Motor neuron (in vitro differentiated cells): ENCODE results near the gene ALDH1A1. TPM values are rescaled to one million over a fixed set of nuclear protein-coding genes. Genes with fewer than 3 reads are reported as not detected.
A peak's percentile ranks its signal among the peaks of the same experiment; 100 is the strongest.
"Not testable (repeated sequence)": the region's sequence is repeated elsewhere in the genome, so short reads cannot be mapped to it uniquely, and the experiment has no call there.

Source experiments
- ATAC-seq, 8 experiments: fragments of 200-7000 bp; cut with Tn5 transposase; replicated peaks in 6 of 8; 2 replicates each; pipeline ENCODE4 v1.8.0; 2021; ENCODE audit warnings: mild to moderate bottlenecking in 8 of 8, moderate library complexity in 8 of 8
- H3K27ac ChIP-seq, 2 donors: fragments of 250-450 bp; sonication (Bioruptor Pico); 2 replicates each; pipeline ENCODE4 v1.9.0; 2021; ENCODE audit warnings: antibody characterized with exemption in 2 of 2, mild to moderate bottlenecking in 2 of 2, moderate library complexity in 1 of 2
- H3K4me1 ChIP-seq, 2 donors: fragments of 250-450 bp; sonication (Bioruptor Pico); replicated peaks in 1 of 2; 2 replicates each; pipeline ENCODE4 v1.6.1; 2021; ENCODE audit warnings: antibody characterized with exemption in 2 of 2, mild to moderate bottlenecking in 2 of 2, moderate library complexity in 1 of 2
- H3K4me3 ChIP-seq, 5 donors: fragments of 250-450 bp; sonication (Bioruptor Pico); 2 replicates each; pipeline ENCODE4 v1.9.0; 2021; ENCODE audit warnings: antibody characterized with exemption in 5 of 5, mild to moderate bottlenecking in 5 of 5, moderate library complexity in 4 of 5
- WGBS, 10 experiments: fragments of 450-650 bp; shearing (Covaris generic); methylation state at CpG; one replicate each; pipeline ENCODE4 v1.0.0; 2022; 5-methylcytosine and 5-hydroxymethylcytosine counted together
- in situ Hi-C, 9 experiments: fragments of 400-800 bp; cut with MboI; loops; one replicate each; pipeline ENCODE4 v1.15.0; 2021; ENCODE audit warnings: low sequenced_read_pairs in 9 of 9, low pct_unique_long_range_greater_than_20kb in 2 of 9; ENCODE audit not compliant: unreplicated experiment in 9 of 9
- total RNA-seq, 8 experiments: library from RNA; unstranded; fragments of 300-600 nt; gene quantifications; 2 replicates each; pipeline versions ENCODE4 v1.2.3 to v1.2.4, GENCODE V29; 2022

Gene ALDH1A1
- total RNA-seq, 8 experiments from 2014 or later: 0.14 to 7.8 (median 0.31) TPM; not detected in 3

DNA sequence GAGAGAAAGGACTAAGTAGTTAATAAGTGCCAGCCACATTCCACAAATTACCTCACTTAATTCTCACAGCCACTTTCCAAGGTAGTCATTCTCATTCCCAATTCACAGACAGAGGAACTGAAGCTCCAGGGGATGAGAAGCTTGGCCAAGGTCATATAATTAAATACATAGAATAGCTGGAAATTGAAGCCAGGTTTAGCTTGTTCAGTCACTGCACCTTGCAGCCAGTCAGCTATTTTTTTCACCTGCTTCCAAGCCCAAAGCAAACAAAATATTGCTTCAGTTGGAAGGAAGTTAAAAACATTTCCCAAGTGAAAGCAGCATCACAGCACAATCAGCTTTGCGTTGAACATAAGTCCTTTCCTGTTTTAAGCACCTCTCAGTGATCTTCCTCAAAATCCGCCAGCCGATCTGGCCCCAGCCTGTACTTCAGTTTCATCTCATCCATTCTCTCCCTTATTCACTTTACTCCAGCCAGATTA is 4.8 kb downstream of the ALDH1A1 start:
- no peak for ATAC-seq
- in situ Hi-C loops: no loop called here
- H3K27ac ChIP-seq: no peak overlapping the region
- 73 to 100% (median 89%) methylated on average over 3 of the region's 3 CpGs; no CpG with 5 or more reads in 3 of the 10 experiments for WGBS, 10 experiments
- no peaks in the 10 kb centered on the region for H3K4me1 ChIP-seq
- no peak overlapping the region for H3K4me3 ChIP-seq

DNA sequence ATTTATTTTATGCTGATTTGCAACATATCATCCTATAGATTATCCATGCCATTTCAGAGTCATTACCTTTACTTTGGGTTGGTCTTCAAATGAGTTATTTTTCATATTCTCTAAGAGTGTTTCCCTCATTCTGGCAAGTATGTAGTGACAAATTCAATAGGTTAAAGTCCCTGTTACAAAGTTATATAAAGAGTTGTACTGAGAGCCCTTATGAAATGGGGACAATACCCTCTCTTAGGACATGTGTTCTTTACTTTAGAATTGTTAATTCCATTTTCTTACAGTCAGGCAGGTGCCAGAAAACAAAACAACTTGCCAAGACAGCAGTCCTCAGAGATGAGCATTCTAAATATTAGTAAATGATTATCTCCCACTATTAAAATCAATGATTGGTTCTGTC is 6.0 kb downstream of the ALDH1A1 start:
- no peak overlapping the region for H3K27ac ChIP-seq
- ATAC-seq: no peak
- H3K4me1 ChIP-seq: no peaks in the 10 kb centered on the region
- in situ Hi-C loops: no loop called here
- no peak overlapping the region for H3K4me3 ChIP-seq

DNA sequence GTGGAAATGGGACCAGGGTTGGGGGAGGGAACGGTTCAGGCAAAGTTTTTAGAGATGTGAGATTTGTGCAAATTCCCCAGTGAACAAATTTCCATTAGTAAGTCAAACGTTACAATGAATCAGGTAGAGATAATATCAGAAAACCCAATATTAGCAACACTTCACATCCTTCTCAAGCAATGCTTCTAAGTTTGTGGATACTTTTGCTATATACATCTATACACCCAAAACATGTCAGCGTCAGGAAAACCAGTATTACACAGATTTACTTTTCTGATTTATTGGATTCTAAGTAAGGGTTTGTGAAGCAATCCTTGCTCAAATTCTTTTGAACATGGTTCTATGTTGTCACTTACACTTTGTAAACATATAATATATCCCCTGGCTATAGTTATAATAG is 6.5 kb downstream of the ALDH1A1 start:
- Histone ChIP-seq H3K4me3 (no peak overlapping the region), H3K27ac (no peak overlapping the region), H3K4me1 (no peaks in the 10 kb centered on the region)
- ATAC-seq: no peak
- WGBS, 10 experiments: 67 to 100% (median 93%) methylated on average over 1 to 3 of the region's 3 CpGs; no CpG with 5 or more reads in 2 of the 10 experiments
- in situ Hi-C loops: no loop called here

DNA sequence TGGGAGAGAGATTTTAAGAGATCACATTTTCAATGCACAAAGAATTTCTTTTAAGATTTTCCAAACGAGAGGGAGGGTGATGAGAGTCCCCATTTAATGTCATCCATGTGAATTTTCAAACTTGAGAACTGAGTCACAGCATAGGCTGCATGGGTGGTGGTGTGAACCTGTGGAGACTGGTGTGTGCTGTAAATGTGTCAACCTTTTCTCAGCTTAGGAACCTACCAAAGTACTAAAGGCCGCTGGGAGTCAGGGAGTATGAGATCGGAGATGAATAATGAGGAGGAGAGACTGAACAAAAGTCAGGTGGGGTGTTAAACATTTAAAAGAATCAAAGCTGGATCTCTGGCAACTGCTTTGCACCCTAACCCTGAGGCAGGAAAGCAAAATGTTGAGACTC is 7.5 kb downstream of the ALDH1A1 start:
- in situ Hi-C loops: no loop called here
- WGBS, 10 experiments: 26 to 100% (median 67%) methylated on average over 1 to 3 of the region's 3 CpGs; no CpG with 5 or more reads in 1 of the 10 experiments
- H3K27ac ChIP-seq: no peak overlapping the region
- H3K4me1 ChIP-seq: no peaks in the 10 kb centered on the region
- no peak overlapping the region for H3K4me3 ChIP-seq
- no peak for ATAC-seq

DNA sequence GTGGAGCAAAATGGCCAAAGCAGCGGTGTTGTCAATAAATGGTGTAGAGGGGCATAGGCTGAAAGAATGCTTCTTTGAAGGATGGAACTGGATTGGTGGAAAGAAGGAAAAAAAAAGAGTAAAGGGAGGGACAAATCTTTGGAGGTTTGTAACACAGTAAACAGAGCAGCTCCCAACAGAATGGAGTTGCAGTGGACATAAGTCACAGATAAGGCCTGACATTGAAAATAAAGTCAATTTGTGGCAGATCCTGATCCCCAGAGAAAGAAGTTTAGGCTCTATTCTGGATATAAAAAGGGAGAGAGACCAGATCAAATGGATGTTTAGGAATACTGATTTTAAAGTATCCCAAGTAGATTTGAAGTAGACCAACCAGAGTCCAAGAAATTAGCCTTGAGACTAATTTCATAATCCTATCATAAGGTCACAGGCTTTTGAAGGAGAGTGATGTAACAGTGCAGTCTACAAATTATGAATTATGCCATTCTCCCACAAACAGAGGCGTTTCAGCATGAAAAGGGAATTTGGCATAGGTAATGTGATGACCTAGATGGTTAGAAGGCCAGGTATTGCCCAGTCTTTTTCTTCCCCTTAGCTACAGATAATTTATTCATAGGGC is 8.9 kb downstream of the ALDH1A1 start:
- no peak for ATAC-seq
- in situ Hi-C loops: no loop called here
- Histone ChIP-seq H3K4me1 (no peaks in the 10 kb centered on the region), H3K27ac (no peak overlapping the region), H3K4me3 (no peak overlapping the region)
- WGBS, 10 experiments: 33 to 100% (median 80%) methylated on average over 1 to 2 of the region's 2 CpGs; no CpG with 5 or more reads in 1 of the 10 experiments

DNA sequence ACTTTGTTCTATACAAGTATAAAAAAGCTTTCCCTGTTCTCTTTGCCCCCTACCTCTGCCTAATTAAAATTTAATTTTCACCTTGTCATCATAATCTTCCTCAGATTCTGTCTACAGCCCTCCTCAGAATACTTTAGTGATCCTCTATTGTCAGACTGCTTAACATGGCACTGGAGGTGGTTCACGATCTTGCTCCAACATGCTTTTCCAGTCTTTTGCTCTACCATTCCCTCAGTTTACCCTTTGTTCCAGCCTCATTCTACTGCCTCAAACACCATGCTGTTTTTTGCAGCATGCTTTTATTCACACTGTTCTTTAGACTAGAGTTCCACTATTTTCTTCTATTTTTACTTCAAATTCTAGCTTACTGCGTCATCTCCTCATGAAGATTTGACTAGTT is 10.4 kb downstream of the ALDH1A1 start:
- no peak for ATAC-seq
- Histone ChIP-seq H3K27ac (no peak overlapping the region), H3K4me3 (no peak overlapping the region), H3K4me1 (no peaks in the 10 kb centered on the region)
- 90 to 100% (median 93%) methylated on average over 1 to 2 of the region's 2 CpGs; no CpG with 5 or more reads in 2 of the 10 experiments for WGBS, 10 experiments
- in situ Hi-C loops: no loop called here

DNA sequence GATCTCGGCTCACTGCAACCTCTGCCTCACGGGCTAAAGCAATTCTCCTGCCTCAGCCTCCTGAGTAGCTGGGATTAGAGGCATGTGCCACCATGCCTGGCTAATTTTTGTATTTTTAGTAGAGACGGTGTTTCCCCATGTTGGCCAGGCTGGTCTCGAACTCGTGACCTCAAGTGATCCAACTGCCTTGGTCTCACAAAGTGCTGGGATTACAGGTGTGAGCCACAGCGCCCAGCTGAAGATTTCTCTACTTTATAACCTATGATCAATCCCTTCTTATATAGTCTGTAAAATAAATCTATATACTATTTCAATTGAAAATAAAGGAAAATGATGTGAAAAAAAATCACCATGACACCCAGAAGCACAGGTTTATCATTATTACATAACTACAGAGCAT is 13.3 kb downstream of the ALDH1A1 start:
- in situ Hi-C loops, H3K4me1 ChIP-seq, H3K27ac ChIP-seq, H3K4me3 ChIP-seq, ATAC-seq: not testable (repeated sequence)
- 48 to 100% (median 76%) methylated on average over 2 to 6 of the region's 6 CpGs; no CpG with 5 or more reads in 2 of the 10 experiments for WGBS, 10 experiments

DNA sequence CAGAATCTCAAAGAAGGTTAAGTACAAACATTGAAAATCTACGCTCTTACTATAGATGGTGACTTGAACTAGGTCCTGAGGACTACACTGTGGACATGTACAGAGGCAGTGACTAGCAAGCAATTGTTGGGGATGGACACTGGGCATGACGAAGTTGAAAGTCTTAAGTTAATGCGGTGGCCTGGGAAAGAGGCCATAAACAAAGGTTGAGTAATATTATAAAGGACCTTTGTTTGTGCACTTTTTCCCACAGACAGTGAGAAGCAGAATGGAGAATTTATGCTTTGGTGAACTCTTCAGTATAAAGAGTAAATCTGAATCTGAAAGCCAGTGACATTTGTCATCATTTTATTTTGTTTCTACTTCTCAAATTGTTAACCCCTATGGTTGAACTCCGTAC is 15.3 kb downstream of the ALDH1A1 start:
- in situ Hi-C loops: no loop called here
- no peak for ATAC-seq
- H3K4me1 ChIP-seq: no peaks in the 10 kb centered on the region
- WGBS, 10 experiments: 50 to 95% (median 78%) methylated on average over 2 to 4 of the region's 4 CpGs
- no peak overlapping the region for H3K27ac ChIP-seq
- H3K4me3 ChIP-seq: no peak overlapping the region

DNA sequence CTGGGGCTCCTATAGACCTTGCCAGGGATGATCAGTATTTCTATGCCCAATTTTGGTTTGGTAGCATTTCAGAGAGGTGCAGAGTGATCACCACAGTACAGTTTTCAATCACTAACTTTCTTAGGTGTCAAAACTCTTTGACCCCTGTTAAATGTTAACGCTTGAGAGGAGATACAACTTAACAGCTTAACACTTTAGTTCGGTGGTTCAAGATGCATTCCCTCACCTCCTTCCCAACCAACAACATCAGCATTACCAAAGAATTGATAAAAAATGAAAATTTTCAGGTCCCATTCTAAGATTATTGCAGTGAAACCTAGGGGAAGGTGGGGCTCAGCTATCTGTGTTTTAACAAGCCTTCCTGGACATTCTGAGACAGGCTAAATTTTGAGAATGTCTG is 16.2 kb downstream of the ALDH1A1 start:
- Histone ChIP-seq H3K4me1 (no peaks in the 10 kb centered on the region), H3K27ac (no peak overlapping the region), H3K4me3 (no peak overlapping the region)
- 0 to 92% (median 78%) methylated on average over 1 to 2 of the region's 2 CpGs; no CpG with 5 or more reads in 1 of the 10 experiments for WGBS, 10 experiments
- in situ Hi-C loops: no loop called here
- no peak for ATAC-seq

DNA sequence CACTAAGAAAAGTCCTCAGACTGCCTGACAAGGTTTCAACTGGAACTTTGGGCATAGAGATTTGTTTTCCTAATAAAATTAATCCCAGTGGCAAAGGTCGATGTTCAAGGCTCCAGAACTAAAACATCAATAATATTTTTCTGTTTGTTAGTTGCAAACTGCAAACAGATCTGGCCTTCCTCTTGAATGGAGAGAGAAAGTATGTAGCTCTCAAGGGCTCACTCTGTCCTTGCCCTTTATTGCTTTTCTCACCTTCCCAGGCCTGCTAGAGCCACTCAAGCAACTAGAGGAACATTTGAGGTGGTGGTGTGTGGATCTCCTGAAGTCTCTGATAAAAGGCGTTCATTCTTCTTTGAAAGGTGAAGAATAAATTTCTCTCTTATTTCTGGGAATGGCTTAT is 16.6 kb downstream of the ALDH1A1 start:
- 0 to 100% (median 63%) methylated on average over 1 to 2 of the region's 2 CpGs; no CpG with 5 or more reads in 1 of the 10 experiments for WGBS, 10 experiments
- ATAC-seq: no peak
- in situ Hi-C loops: no loop called here
- no peaks in the 10 kb centered on the region for H3K4me1 ChIP-seq
- no peak overlapping the region for H3K4me3 ChIP-seq
- H3K27ac ChIP-seq: no peak overlapping the region

DNA sequence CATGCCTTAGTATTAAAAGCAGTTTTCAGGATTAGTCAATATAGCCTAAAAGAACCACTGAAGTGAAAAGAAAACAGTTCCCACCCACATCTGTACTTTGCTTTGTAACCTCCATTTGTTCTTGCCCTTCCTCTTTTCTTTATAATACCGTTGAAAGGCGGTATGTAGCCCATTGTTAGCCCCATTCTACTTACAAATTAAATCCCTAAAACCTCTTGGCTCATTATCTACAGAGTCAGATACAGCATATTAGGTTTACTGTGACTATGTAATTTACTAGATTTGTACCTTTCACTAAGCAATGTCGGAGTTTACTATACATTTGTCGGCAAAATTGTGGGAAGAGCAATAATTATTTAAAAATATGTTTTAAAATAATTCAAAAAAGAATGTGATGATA is 17.3 kb downstream of the ALDH1A1 start:
- ATAC-seq: peak in 3 of 8 experiments; percentile 19 to 30 (median 26)
- 56 to 87% (median 74%) methylated on average over 1 to 4 of the region's 4 CpGs; no CpG with 5 or more reads in 2 of the 10 experiments for WGBS, 10 experiments
- Histone ChIP-seq H3K4me3 (no peak overlapping the region), H3K4me1 (no peaks in the 10 kb centered on the region), H3K27ac (no peak overlapping the region)
- in situ Hi-C loops: no loop called here

DNA sequence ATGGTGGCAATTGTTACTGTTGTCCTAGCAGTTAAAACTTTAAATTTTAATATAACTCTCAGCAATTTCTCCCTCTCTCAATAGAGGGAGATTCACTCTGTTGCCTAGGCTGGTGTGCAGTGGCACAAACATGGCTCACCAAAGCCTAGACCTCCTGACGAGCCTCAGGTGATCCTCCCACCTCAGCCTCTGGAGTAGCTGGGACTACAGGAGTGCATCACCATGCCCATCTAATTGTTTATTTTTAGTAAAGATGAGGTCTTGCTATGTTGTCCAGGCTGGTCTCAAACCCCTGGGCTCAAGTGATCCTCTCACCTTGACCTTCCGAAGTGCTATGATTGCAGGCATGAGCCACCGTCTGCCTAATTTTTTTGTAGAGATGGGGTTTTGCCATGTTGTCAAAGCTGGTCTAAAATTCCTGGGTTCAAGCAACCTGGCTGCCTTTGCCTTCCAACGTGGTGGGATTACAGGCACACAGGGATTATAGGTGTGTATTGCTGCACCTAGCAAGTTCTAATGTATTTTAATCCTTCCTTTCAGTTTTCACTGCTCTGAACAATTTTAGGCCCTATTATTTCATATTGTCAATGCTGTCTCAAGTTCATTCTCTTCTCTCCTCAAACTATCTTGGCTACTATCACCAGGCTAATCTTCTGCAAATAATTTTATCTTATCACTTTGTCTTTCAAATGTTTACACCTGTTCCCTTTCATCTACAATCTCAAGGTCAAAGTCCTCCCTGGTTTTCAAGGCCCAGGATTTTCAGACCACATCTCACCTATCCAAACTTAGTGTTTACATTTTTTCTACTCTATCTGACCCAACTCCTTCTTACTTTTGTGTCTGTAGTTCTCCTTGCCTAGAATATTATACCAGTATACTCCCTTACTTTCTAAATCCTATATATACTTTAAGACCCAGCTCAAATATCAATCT is 18.9 kb downstream of the ALDH1A1 start:
- Histone ChIP-seq H3K4me1 (no peaks in the 10 kb centered on the region), H3K27ac (no peak overlapping the region), H3K4me3 (no peak overlapping the region)
- 17 to 100% (median 78%) methylated on average over 1 to 4 of the region's 4 CpGs; no CpG with 5 or more reads in 2 of the 10 experiments for WGBS, 10 experiments
- ATAC-seq: no peak
- in situ Hi-C loops: no loop called here

DNA sequence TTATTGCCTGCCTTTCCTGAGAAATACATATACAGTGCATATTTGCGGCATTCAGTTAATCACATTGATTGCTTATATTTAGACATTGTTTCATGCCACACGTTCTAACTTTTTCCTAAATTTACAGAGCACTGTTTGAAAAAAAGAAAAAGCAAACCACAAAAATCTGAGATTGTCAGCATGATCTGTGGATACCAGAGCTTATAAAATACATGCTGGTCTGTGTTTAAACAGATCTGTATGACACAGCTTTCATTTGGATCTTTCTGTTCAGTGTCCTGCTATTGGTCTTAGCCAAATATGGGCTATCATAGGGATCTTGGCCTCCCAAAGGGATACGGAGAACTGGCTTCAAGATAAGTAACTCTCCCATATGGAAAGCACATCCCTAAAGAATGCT is 20.2 kb downstream of the ALDH1A1 start:
- WGBS, 10 experiments: 11 to 100% (median 81%) methylated on average over 1 to 3 of the region's 3 CpGs
- Histone ChIP-seq H3K4me1 (no peaks in the 10 kb centered on the region), H3K4me3 (no peak overlapping the region), H3K27ac (no peak overlapping the region)
- no peak for ATAC-seq
- in situ Hi-C loops: no loop called here
